SU-DHL-6 (cell line): ENCODE results near the gene KBTBD13.

Experiments used
- CTCF ChIP-seq: fragments of 200-600 bp; sonication (generic); IDR thresholded peaks from one replicate; pipeline ENCODE4 v1.5.1; 2017; ENCODE audit warnings: antibody characterized with exemption, mild to moderate bottlenecking, low read length, moderate library complexity; ENCODE audit not compliant: insufficient read depth, poor library complexity, severe bottlenecking
- EZH2phosphoT487 ChIP-seq: fragments of 200-600 bp; sonication (generic), shearing (Covaris generic); conservative IDR thresholded peaks from 2 replicates; pipeline ENCODE4 v1.6.1; 2018; ENCODE audit warnings: mild to moderate bottlenecking, antibody characterized with exemption, low read length, moderate library complexity, mixed read lengths

GRCh38 chr15:65032801-65033537 lies 43.6 kb upstream of the KBTBD13 start:
- TF ChIP-seq CTCF (peak; percentile 75), EZH2phosphoT487 (no peak)
